ENCODE data around the gene NUP153. TPM values are rescaled to one million over a fixed set of nuclear protein-coding genes. Genes with fewer than 3 reads are reported as not detected.

Gene NUP153
- polyA plus RNA-seq, 1 of the 3 experiments (the other 2 are of a cell fraction), result 10.5 TPM

GRCh38 chr6:17665132-17665531 lies 41.6 kb downstream of the NUP153 start:
- CTCF ChIA-PET, result no interaction called here
- no peaks in the 10 kb centered on the region for H4K20me1 ChIP-seq (ENCODE audit: insufficient read depth)
- no peak overlapping the region for H3K4me3 ChIP-seq (ENCODE audit: low read depth in 2 of 2, low read length in 1 of 2)

DNA sequence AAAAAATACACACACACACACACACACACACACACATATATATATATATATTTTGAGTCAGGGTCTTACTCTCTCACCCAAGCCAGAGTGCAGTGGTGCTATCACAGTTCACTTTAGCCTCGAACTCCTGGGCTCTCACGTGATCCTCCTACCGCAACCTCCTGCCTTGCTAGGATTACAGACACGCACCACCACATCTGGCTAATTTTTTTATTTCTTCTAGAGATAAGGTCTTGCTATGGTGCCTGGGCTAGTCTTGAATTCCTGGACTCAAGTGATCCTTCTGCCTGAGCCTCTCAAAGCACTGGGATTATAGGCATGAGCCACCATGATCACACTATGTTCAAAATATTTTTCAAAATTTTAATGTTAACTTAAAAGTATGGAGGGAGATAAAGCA lies 43.5 kb downstream of the NUP153 start:
- peaks cover 56 to 79% of the 10 kb centered on the region in 2 experiments for H3K36me3 ChIP-seq (replicated peaks in 1 of 2; ENCODE audit: control insufficient read depth in 1 of 2, insufficient read depth in 2 of 2, low read length in 1 of 2)
- no peaks in the 10 kb centered on the region for H3K9me2 ChIP-seq
- H3K9me3 ChIP-seq, result no peaks in the 10 kb centered on the region
- H4K20me1 ChIP-seq (ENCODE audit: insufficient read depth), result no peaks in the 10 kb centered on the region
- no peak for DNase-seq
- H3F3A ChIP-seq (replicated peaks; ENCODE audit: insufficient read depth), result peaks cover 3% of the 10 kb centered on the region
- H3K9ac ChIP-seq, result no peak overlapping the region
- no peak overlapping the region for H3K4me3 ChIP-seq (ENCODE audit: low read depth in 2 of 2, low read length in 1 of 2)
- no peak for TF ChIP-seq FOSL2 (IDR thresholded peaks at IDR 0.05; ENCODE audit: borderline replicate concordance, low read depth)
- no peak for TF ChIP-seq NRF1 (IDR thresholded peaks at IDR 0.05; ENCODE audit: low read depth, low read length)
- TF ChIP-seq CTCF (IDR thresholded peaks at IDR 0.05), result no peak
- TF ChIP-seq RCOR1 (IDR thresholded peaks at IDR 0.05; ENCODE audit: low read length), result no peak
- TF ChIP-seq, protein P1, sequence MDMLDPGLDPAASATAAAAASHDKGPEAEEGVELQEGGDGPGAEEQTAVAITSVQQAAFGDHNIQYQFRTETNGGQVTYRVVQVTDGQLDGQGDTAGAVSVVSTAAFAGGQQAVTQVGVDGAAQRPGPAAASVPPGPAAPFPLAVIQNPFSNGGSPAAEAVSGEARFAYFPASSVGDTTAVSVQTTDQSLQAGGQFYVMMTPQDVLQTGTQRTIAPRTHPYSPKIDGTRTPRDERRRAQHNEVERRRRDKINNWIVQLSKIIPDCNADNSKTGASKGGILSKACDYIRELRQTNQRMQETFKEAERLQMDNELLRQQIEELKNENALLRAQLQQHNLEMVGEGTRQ (IDR thresholded peaks at IDR 0.05; ENCODE audit: borderline replicate concordance, low read depth, low read length), result no peak
- TF ChIP-seq, protein P2, sequence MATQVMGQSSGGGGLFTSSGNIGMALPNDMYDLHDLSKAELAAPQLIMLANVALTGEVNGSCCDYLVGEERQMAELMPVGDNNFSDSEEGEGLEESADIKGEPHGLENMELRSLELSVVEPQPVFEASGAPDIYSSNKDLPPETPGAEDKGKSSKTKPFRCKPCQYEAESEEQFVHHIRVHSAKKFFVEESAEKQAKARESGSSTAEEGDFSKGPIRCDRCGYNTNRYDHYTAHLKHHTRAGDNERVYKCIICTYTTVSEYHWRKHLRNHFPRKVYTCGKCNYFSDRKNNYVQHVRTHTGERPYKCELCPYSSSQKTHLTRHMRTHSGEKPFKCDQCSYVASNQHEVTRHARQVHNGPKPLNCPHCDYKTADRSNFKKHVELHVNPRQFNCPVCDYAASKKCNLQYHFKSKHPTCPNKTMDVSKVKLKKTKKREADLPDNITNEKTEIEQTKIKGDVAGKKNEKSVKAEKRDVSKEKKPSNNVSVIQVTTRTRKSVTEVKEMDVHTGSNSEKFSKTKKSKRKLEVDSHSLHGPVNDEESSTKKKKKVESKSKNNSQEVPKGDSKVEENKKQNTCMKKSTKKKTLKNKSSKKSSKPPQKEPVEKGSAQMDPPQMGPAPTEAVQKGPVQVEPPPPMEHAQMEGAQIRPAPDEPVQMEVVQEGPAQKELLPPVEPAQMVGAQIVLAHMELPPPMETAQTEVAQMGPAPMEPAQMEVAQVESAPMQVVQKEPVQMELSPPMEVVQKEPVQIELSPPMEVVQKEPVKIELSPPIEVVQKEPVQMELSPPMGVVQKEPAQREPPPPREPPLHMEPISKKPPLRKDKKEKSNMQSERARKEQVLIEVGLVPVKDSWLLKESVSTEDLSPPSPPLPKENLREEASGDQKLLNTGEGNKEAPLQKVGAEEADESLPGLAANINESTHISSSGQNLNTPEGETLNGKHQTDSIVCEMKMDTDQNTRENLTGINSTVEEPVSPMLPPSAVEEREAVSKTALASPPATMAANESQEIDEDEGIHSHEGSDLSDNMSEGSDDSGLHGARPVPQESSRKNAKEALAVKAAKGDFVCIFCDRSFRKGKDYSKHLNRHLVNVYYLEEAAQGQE (IDR thresholded peaks at IDR 0.05; ENCODE audit: low read depth, low read length), result no peak
- no peak for TF ChIP-seq ELF1 (IDR thresholded peaks at IDR 0.05)
- TF ChIP-seq GATA2 (CRISPR knock-in tag; IDR thresholded peaks at IDR 0.05), result no peak
- TF ChIP-seq GABPA (IDR thresholded peaks at IDR 0.05; ENCODE audit: low read depth), result no peak
- no peaks in the 10 kb centered on the region for H3K27me3 ChIP-seq (ENCODE audit: insufficient read depth)
- ChIA-PET POLR2A (no interaction called here), CTCF (no interaction called here)
- WGBS (ENCODE audit: low lambda C conversion rate), result 99% methylated on average over 4 of the region's 4 CpGs
- no peak overlapping the region for H3K4me2 ChIP-seq
- peaks cover 85% of the 10 kb centered on the region for H3K79me2 ChIP-seq (ENCODE audit: insufficient read depth)
- H3K4me1 ChIP-seq (ENCODE audit: control insufficient read depth in 1 of 2, insufficient read depth in 2 of 2, low read depth in 1 of 2, low read length in 1 of 2), result no peaks in the 10 kb centered on the region
- no peak overlapping the region for H3K27ac ChIP-seq (ENCODE audit: low read depth in 2 of 2, low read length in 1 of 2)
- no peak overlapping the region for H2AFZ ChIP-seq (ENCODE audit: low read depth)

More at GRCh38 chr6:17665132-17665531, 41.6 kb downstream of the NUP153 start:
- no peak overlapping the region for H2AFZ ChIP-seq (ENCODE audit: low read depth)
- TF ChIP-seq FOXM1 (IDR thresholded peaks at IDR 0.05; ENCODE audit: low read depth) (no peak), EP300 (IDR thresholded peaks at IDR 0.05; ENCODE audit: borderline replicate concordance in 1 of 2, low read depth in 1 of 2, low read length in 1 of 2) (no peak), FOSL2 (IDR thresholded peaks at IDR 0.05; ENCODE audit: borderline replicate concordance, low read depth) (no peak), CHD2 (IDR thresholded peaks at IDR 0.05; ENCODE audit: low read length, partially characterized antibody) (no peak), MEF2A (IDR thresholded peaks at IDR 0.05; ENCODE audit: borderline replicate concordance, low read depth) (no peak), MXI1 (IDR thresholded peaks at IDR 0.05; ENCODE audit: low read depth, low read length) (no peak), TEAD4 (IDR thresholded peaks at IDR 0.05; ENCODE audit: borderline replicate concordance, insufficient read depth) (no peak), YY1 (IDR thresholded peaks at IDR 0.05; ENCODE audit: low read depth) (no peak), GATA2 (CRISPR knock-in tag; IDR thresholded peaks at IDR 0.05) (no peak), NRF1 (IDR thresholded peaks at IDR 0.05; ENCODE audit: low read depth, low read length) (no peak), RXRA (IDR thresholded peaks at IDR 0.05; ENCODE audit: borderline replicate concordance, low read depth) (no peak), NFIC (IDR thresholded peaks at IDR 0.05; ENCODE audit: borderline replicate concordance) (no peak), RAD21 (IDR thresholded peaks at IDR 0.05; ENCODE audit: low read length) (no peak)
- TF ChIP-seq, protein P3, sequence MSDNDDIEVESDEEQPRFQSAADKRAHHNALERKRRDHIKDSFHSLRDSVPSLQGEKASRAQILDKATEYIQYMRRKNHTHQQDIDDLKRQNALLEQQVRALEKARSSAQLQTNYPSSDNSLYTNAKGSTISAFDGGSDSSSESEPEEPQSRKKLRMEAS (IDR thresholded peaks at IDR 0.05; ENCODE audit: low read depth), result no peak
- TF ChIP-seq, protein P2 (IDR thresholded peaks at IDR 0.05; ENCODE audit: low read depth, low read length), result no peak
- H3K9me2 ChIP-seq, result no peaks in the 10 kb centered on the region
- H3K27me3 ChIP-seq (ENCODE audit: insufficient read depth), result no peaks in the 10 kb centered on the region
- 93% methylated on average over 1 of the region's 1 CpG for WGBS (ENCODE audit: low lambda C conversion rate)
- peaks cover 3% of the 10 kb centered on the region for H3F3A ChIP-seq (replicated peaks; ENCODE audit: insufficient read depth)
- no peak overlapping the region for H3K27ac ChIP-seq (ENCODE audit: low read depth in 2 of 2, low read length in 1 of 2)
- no peaks in the 10 kb centered on the region for H3K9me3 ChIP-seq
- no peak for DNase-seq
- POLR2A ChIA-PET, result no interaction called here
- no peak overlapping the region for H3K4me2 ChIP-seq
- H3K79me2 ChIP-seq (ENCODE audit: insufficient read depth), result peaks cover 75% of the 10 kb centered on the region
- no peaks in the 10 kb centered on the region for H3K4me1 ChIP-seq (ENCODE audit: control insufficient read depth in 1 of 2, insufficient read depth in 2 of 2, low read depth in 1 of 2, low read length in 1 of 2)
- H3K36me3 ChIP-seq (replicated peaks in 1 of 2; ENCODE audit: control insufficient read depth in 1 of 2, insufficient read depth in 2 of 2, low read length in 1 of 2), result peaks cover 55 to 85% of the 10 kb centered on the region in 2 experiments
- H3K9ac ChIP-seq, result no peak overlapping the region

All from SK-N-SH (cell line).